ENCODE data around the gene BUB3. TPM values are rescaled to one million over a fixed set of nuclear protein-coding genes. Genes with fewer than 3 reads are reported as not detected.

The BUB3 gene
- total and polyA plus RNA-seq, 2 of the 13 experiments (the other 11 are each of a cell fraction or from before 2014, with no cell fraction given), result 174 to 188 TPM

DNA sequence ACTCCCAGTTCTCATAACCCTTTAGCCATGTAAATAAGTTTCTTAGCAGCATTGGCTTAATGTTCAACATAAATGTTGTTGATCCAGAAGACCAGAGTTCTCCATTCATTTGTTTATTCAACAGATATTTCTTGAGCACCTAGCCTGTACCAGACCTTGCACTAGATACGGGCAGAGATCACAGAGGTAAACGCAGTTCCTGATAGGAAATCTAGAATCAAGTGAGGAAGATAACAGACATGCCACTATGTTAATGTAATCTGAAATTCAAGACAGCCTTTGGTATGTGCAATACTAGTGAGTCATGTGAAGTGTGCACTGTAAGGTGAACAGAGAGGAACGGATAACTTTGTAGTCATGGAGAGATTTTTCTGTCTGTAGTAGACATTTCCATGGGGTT lies 3.0 kb downstream of the BUB3 start (continued):
- TF ChIP-seq THAP9 (CRISPR knock-in tag; IDR thresholded peaks at IDR 0.05; ENCODE audit: borderline replicate concordance) (no peak), ZMAT5 (CRISPR knock-in tag; IDR thresholded peaks at IDR 0.05; ENCODE audit: borderline replicate concordance, low read depth) (no peak), ZGPAT (CRISPR knock-in tag; IDR thresholded peaks at IDR 0.05) (no peak), ZKSCAN1 (IDR thresholded peaks at IDR 0.05; ENCODE audit: low read length) (no peak), SIX1 (CRISPR knock-in tag; IDR thresholded peaks at IDR 0.05; ENCODE audit: borderline replicate concordance) (peak; percentile 48; the same call in 1 of the 2 replicates), THAP11 (CRISPR knock-in tag; IDR thresholded peaks at IDR 0.05) (0 out of 2 replicates have a peak, but pooled peaks have one; percentile 19), ZNF646 (CRISPR knock-in tag; IDR thresholded peaks at IDR 0.05) (no peak), ZBTB3 (CRISPR knock-in tag; IDR thresholded peaks at IDR 0.05; ENCODE audit: borderline replicate concordance, low read depth) (no peak), ZNF773 (CRISPR knock-in tag; IDR thresholded peaks at IDR 0.05; ENCODE audit: borderline replicate concordance) (no peak), FOXO1 (CRISPR knock-in tag; IDR thresholded peaks at IDR 0.05) (peak; percentile 28; the same call in 1 of the 2 replicates), ZBTB14 (CRISPR knock-in tag; IDR thresholded peaks at IDR 0.05) (no peak), PTBP1 (IDR thresholded peaks at IDR 0.05; ENCODE audit: low read depth, low read length, poor library complexity, severe bottlenecking) (no peak), KMT2A (CRISPR knock-in tag; IDR thresholded peaks at IDR 0.05) (no peak)
- TF ChIP-seq, protein P1, sequence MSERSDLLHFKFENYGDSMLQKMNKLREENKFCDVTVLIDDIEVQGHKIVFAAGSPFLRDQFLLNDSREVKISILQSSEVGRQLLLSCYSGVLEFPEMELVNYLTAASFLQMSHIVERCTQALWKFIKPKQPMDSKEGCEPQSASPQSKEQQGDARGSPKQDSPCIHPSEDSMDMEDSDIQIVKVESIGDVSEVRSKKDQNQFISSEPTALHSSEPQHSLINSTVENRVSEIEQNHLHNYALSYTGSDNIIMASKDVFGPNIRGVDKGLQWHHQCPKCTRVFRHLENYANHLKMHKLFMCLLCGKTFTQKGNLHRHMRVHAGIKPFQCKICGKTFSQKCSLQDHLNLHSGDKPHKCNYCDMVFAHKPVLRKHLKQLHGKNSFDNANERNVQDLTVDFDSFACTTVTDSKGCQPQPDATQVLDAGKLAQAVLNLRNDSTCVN (CRISPR knock-in tag; IDR thresholded peaks at IDR 0.05; ENCODE audit: borderline replicate concordance), result peak; percentile 99
- TF ChIP-seq, protein P2, sequence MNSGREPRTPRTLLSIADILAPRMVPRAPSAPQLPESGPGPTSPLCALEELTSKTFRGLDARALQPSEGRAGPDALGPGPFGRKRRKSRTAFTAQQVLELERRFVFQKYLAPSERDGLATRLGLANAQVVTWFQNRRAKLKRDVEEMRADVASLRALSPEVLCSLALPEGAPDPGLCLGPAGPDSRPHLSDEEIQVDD (CRISPR knock-in tag; IDR thresholded peaks at IDR 0.05; ENCODE audit: borderline replicate concordance), result no peak

All from HepG2 (cell line).